Measurements from ENCODE around the gene THRB.

The THRB gene

DNA sequence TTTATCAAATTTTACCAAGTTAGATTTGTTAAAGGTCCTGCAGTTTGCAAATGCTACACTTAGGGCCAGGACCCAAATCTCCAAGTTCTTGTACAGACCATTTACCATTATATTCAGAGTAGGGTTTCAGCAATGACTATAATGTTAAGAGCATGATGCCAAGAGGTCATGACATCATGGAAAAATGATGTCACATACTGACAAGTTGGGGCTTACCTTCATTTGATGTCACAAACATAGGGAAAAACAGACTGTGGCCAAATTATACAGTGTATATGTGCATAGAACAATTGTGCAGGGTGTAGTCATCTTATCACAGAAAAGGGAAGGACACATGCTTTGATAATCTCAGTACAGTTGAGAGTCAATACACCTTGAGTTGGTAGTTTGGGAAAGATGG is 10.1 kb upstream of the THRB start:
- TF ChIP-seq, protein P1, sequence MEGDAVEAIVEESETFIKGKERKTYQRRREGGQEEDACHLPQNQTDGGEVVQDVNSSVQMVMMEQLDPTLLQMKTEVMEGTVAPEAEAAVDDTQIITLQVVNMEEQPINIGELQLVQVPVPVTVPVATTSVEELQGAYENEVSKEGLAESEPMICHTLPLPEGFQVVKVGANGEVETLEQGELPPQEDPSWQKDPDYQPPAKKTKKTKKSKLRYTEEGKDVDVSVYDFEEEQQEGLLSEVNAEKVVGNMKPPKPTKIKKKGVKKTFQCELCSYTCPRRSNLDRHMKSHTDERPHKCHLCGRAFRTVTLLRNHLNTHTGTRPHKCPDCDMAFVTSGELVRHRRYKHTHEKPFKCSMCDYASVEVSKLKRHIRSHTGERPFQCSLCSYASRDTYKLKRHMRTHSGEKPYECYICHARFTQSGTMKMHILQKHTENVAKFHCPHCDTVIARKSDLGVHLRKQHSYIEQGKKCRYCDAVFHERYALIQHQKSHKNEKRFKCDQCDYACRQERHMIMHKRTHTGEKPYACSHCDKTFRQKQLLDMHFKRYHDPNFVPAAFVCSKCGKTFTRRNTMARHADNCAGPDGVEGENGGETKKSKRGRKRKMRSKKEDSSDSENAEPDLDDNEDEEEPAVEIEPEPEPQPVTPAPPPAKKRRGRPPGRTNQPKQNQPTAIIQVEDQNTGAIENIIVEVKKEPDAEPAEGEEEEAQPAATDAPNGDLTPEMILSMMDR (IDR thresholded peaks at IDR 0.05; ENCODE audit: low read depth, low read length) = no peak
- no peak for DNase-seq (ENCODE audit: extremely low read depth, low read depth)

- no peak for DNase-seq (ENCODE audit: extremely low read depth, low read depth)
- TF ChIP-seq, protein P1 (IDR thresholded peaks at IDR 0.05; ENCODE audit: low read depth, low read length) = no peak
Observed at GRCh38 chr3:24503616-24504113, 9.0 kb upstream of the THRB start.

DNA sequence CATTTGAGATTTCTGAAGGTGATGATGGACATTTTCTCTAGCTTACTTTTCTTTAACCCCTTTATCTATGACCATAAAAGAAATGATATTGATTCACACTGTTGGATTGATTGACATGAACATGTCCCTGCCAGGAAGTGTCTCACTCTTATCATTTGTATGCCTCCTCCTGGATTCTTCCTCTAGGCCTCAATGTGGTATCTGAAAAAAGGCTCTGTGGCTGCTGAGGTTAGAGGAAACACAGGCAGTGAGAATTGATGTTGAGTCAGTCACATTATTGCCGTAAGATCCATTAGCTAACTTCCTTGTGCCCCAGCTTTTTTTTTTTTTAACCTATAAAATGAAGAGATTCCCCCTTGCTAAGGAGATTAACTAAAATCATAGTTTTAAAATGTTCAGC is 8.0 kb upstream of the THRB start:
- no peak for DNase-seq (ENCODE audit: extremely low read depth, low read depth)
- TF ChIP-seq, protein P1 (IDR thresholded peaks at IDR 0.05; ENCODE audit: low read depth, low read length) = no peak

- TF ChIP-seq, protein P1 (IDR thresholded peaks at IDR 0.05; ENCODE audit: low read depth, low read length) = no peak
- no peak for DNase-seq (ENCODE audit: extremely low read depth, low read depth)
Observed at GRCh38 chr3:24500806-24501205, 6.2 kb upstream of the THRB start.

DNA sequence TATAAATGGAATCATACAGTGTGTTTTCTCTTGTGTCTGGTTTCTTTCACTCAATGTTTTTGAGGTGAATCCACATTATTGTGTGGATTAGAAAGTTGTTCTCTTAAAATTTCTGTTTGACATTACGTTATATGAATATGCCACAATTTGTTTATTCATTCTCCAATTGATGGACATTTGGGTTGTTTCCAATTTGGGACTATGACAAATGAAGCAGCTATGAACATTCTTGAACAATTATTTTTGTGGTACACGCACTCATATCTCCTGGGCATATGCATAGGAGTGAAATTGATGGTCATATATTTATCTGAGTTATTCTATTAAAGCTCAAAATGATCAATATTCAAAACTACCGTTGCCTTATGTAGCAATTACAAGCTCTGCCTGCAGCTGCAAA is 5.3 kb upstream of the THRB start:
- DNase-seq (ENCODE audit: extremely low read depth, low read depth) = no peak
- TF ChIP-seq, protein P1 (IDR thresholded peaks at IDR 0.05; ENCODE audit: low read depth, low read length) = no peak

DNA sequence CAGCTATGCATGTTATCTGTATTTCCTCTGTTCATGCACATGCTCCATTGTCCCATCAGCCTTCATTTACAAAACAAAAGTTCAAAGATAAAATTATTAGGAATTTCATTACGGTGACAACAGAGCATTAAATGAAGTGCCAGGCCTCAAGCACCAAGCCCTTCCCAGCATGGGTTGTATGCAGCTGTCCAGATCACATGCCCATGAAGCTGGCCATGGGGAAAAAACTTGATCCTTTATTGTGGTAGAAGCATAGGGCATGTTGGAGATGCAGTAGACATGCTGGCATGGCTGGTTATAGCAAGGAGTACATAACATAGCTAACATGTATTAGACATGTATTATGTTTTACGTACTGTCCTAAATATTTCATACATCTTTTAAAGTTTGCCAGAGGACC is 4.1 kb upstream of the THRB start:
- TF ChIP-seq, protein P1 (IDR thresholded peaks at IDR 0.05; ENCODE audit: low read depth, low read length) = no peak

GRCh38 chr3:24498391-24498790 is 3.7 kb upstream of the THRB start:
- TF ChIP-seq, protein P1 (IDR thresholded peaks at IDR 0.05; ENCODE audit: low read depth, low read length) = no peak
- no peak for DNase-seq (ENCODE audit: extremely low read depth, low read depth)

More for the DNA sequence above, 4.1 kb upstream of the THRB start:
- DNase-seq (ENCODE audit: extremely low read depth, low read depth) = no peak
